ENCODE data around the gene DNAH1. TPM values are rescaled to one million over a fixed set of nuclear protein-coding genes. Genes with fewer than 3 reads are reported as not detected.
A peak's percentile ranks its signal among the peaks of the same experiment; 100 is the strongest.
"Not testable (repeated sequence)": the region's sequence is repeated elsewhere in the genome, so short reads cannot be mapped to it uniquely, and the experiment has no call there.

The DNAH1 gene
- total RNA-seq, 1 experiment from 2014 or later, result 5.9 TPM

DNA sequence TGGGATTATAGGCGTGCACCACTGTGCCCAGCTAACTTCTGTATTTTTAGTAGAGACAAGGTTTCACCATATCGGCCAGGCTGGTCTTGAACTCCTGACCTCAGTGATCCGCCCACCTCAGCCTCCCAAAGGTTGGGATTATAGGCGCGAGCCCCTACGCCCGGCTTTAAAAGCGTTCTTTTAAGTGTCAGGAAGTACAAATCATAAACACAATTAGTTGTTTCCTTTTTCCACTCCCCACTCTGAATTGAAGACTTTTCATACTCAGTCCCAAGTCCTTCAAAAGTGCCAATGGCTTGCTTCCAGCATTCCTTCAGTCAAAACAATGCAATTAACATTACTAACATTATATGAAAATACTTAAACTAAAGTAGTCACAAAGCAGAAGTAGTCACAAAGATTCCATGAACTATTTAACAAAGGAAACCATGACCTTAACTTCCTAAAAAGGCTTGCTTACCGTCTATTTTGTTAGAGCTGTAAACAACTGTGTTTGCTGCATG is 45.8 kb upstream of the DNAH1 start:
- Histone ChIP-seq H3K4me2 (no peak overlapping the region), H4K20me1 (ENCODE audit: insufficient read depth) (peaks cover 74% of the 10 kb centered on the region)

GRCh38 chr3:52272172-52272571 is 43.9 kb upstream of the DNAH1 start:
- H3K27ac ChIP-seq; H3K27me3 ChIP-seq (ENCODE audit: insufficient read depth, low read depth); intact Hi-C loops (cut with micrococcal nuclease; ENCODE audit: unreplicated experiment); DNase-seq; H3K9me3 ChIP-seq (ENCODE audit: insufficient read depth, low read depth); H2AFZ ChIP-seq; H3K9me2 ChIP-seq (ENCODE audit: insufficient read depth); CTCF ChIA-PET; BruUV-seq (replicated peaks); POLR2A ChIA-PET (ENCODE audit: unreplicated experiment); H3K4me3 ChIP-seq; H3K4me2 ChIP-seq: not testable (repeated sequence)
- peaks cover 78% of the 10 kb centered on the region for H4K20me1 ChIP-seq (ENCODE audit: insufficient read depth)
- H3K4me1 ChIP-seq (replicated peaks; ENCODE audit: insufficient read depth), result peaks cover 18% of the 10 kb centered on the region
- peaks cover 35% of the 10 kb centered on the region for H3F3A ChIP-seq (ENCODE audit: insufficient read depth, low read depth)
- H3K79me2 ChIP-seq (ENCODE audit: low read depth), result peaks cover 99% of the 10 kb centered on the region
- H3K36me3 ChIP-seq (ENCODE audit: low read depth), result peaks cover 18% of the 10 kb centered on the region

More for the DNA sequence above, 45.8 kb upstream of the DNAH1 start:
- Histone ChIP-seq H3K9me3 (ENCODE audit: insufficient read depth, low read depth) (no peaks in the 10 kb centered on the region), H3K79me2 (ENCODE audit: low read depth) (peaks cover 86% of the 10 kb centered on the region), H2AFZ (no peak overlapping the region), H3K4me3 (no peak overlapping the region), H3K27me3 (ENCODE audit: insufficient read depth, low read depth) (no peaks in the 10 kb centered on the region), H3K9me2 (ENCODE audit: insufficient read depth) (no peaks in the 10 kb centered on the region), H3K4me1 (replicated peaks; ENCODE audit: insufficient read depth) (peaks cover 9% of the 10 kb centered on the region), H3K27ac (no peak overlapping the region), H3K36me3 (ENCODE audit: low read depth) (peaks cover 32% of the 10 kb centered on the region), H3F3A (ENCODE audit: insufficient read depth, low read depth) (peaks cover 49% of the 10 kb centered on the region)
- no peak for TF ChIP-seq EZH2 (IDR thresholded peaks at IDR 0.05; ENCODE audit: low read depth)
- no peak for TF ChIP-seq CTCF (conservative IDR thresholded peaks at IDR 0.05)
- ChIA-PET POLR2A (ENCODE audit: unreplicated experiment) (no interaction called here), CTCF (no interaction called here)
- intact Hi-C loops (cut with micrococcal nuclease; ENCODE audit: unreplicated experiment), result no loop called here
- no TSS peak for BruUV-seq (replicated peaks)
- no peak for DNase-seq

DNA sequence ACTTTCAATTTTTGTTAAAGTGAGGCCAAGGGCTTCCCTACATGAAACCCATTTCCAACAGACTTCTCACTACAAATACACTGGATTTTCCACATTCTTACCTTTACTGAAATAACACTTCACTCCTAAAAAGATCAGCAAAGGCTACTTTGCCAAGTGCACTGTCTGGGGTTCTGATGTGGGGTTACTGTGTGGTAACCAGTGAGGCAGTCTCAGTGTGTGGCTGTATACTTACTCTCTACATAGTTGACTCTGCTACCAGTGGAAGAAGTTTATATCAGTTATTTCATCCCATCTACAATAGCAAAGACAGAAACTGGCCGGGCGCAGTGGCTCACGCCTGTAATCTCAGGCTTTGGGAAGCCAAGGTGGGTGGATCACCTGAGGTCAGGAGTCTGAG is 43.3 kb upstream of the DNAH1 start:
- peaks cover 99% of the 10 kb centered on the region for H3K79me2 ChIP-seq (ENCODE audit: low read depth)
- no peaks in the 10 kb centered on the region for H3K9me2 ChIP-seq (ENCODE audit: insufficient read depth)
- no peak overlapping the region for H2AFZ ChIP-seq
- H4K20me1 ChIP-seq (ENCODE audit: insufficient read depth), result peaks cover 82% of the 10 kb centered on the region
- no peak for DNase-seq
- ChIA-PET CTCF (no interaction called here), POLR2A (ENCODE audit: unreplicated experiment) (no interaction called here)
- H3K4me3 ChIP-seq, result no peak overlapping the region
- peaks cover 11% of the 10 kb centered on the region for H3K36me3 ChIP-seq (ENCODE audit: low read depth)
- peaks cover 18% of the 10 kb centered on the region for H3K4me1 ChIP-seq (replicated peaks; ENCODE audit: insufficient read depth)
- no peaks in the 10 kb centered on the region for H3K27me3 ChIP-seq (ENCODE audit: insufficient read depth, low read depth)
- H3K9me3 ChIP-seq (ENCODE audit: insufficient read depth, low read depth), result no peaks in the 10 kb centered on the region
- no TSS peak for BruUV-seq (replicated peaks)
- TF ChIP-seq EZH2 (IDR thresholded peaks at IDR 0.05; ENCODE audit: low read depth) (no peak), CTCF (conservative IDR thresholded peaks at IDR 0.05) (no peak)
- H3K27ac ChIP-seq, result no peak overlapping the region; the same call in 1 of the 2 replicates
- H3F3A ChIP-seq (ENCODE audit: insufficient read depth, low read depth), result peaks cover 28% of the 10 kb centered on the region
- intact Hi-C loops (cut with micrococcal nuclease; ENCODE audit: unreplicated experiment), result no loop called here
- no peak overlapping the region for H3K4me2 ChIP-seq

DNA sequence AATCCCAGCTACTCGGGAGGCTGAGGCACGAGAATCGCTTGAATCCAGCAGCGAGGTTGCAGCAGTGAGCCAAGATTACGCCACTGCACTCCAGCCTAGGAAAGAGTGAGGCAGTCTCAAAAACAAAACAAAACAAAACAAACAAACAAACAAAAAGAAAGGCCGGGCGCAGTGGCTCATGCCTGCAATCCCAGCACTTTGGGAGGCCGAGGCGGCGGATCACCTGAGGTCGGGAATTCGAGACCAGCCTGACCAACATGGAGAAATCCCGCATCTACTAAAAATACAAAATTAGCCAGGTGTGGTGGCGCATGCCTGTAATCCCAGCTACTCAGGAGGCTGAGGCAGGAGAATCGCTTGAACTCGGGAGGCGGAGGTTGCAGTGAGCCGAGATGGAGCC is 41.3 kb upstream of the DNAH1 start:
- peaks cover 22% of the 10 kb centered on the region; the same call in 1 of the 2 replicates for H3F3A ChIP-seq (ENCODE audit: insufficient read depth, low read depth)
- H2AFZ ChIP-seq; H3K27ac ChIP-seq; POLR2A ChIA-PET (ENCODE audit: unreplicated experiment); H3K9me3 ChIP-seq (ENCODE audit: insufficient read depth, low read depth); H3K27me3 ChIP-seq (ENCODE audit: insufficient read depth, low read depth); BruUV-seq (replicated peaks); H3K4me3 ChIP-seq; DNase-seq; CTCF ChIA-PET; H3K9me2 ChIP-seq (ENCODE audit: insufficient read depth): not testable (repeated sequence)
- intact Hi-C loops (cut with micrococcal nuclease; ENCODE audit: unreplicated experiment), result loop anchor here (5.0 kb wide), 2 partner anchors 122 to 272 kb away; partner anchors contain the start of gene POC1A
- peaks cover 84% of the 10 kb centered on the region for H3K79me2 ChIP-seq (ENCODE audit: low read depth)
- H3K4me2 ChIP-seq, result peak overlapping the region; percentile 1; the same call in 1 of the 2 replicates
- peaks cover 70% of the 10 kb centered on the region for H4K20me1 ChIP-seq (ENCODE audit: insufficient read depth)
- peaks cover 11% of the 10 kb centered on the region for H3K36me3 ChIP-seq (ENCODE audit: low read depth)
- H3K4me1 ChIP-seq (replicated peaks; ENCODE audit: insufficient read depth), result peaks cover 23% of the 10 kb centered on the region

All from PC-9 (cell line).